ENCODE data around the gene CEMIP2.
"Not testable (repeated sequence)": the region's sequence is repeated elsewhere in the genome, so short reads cannot be mapped to it uniquely, and the experiment has no call there.

CEMIP2 gene, protein sequence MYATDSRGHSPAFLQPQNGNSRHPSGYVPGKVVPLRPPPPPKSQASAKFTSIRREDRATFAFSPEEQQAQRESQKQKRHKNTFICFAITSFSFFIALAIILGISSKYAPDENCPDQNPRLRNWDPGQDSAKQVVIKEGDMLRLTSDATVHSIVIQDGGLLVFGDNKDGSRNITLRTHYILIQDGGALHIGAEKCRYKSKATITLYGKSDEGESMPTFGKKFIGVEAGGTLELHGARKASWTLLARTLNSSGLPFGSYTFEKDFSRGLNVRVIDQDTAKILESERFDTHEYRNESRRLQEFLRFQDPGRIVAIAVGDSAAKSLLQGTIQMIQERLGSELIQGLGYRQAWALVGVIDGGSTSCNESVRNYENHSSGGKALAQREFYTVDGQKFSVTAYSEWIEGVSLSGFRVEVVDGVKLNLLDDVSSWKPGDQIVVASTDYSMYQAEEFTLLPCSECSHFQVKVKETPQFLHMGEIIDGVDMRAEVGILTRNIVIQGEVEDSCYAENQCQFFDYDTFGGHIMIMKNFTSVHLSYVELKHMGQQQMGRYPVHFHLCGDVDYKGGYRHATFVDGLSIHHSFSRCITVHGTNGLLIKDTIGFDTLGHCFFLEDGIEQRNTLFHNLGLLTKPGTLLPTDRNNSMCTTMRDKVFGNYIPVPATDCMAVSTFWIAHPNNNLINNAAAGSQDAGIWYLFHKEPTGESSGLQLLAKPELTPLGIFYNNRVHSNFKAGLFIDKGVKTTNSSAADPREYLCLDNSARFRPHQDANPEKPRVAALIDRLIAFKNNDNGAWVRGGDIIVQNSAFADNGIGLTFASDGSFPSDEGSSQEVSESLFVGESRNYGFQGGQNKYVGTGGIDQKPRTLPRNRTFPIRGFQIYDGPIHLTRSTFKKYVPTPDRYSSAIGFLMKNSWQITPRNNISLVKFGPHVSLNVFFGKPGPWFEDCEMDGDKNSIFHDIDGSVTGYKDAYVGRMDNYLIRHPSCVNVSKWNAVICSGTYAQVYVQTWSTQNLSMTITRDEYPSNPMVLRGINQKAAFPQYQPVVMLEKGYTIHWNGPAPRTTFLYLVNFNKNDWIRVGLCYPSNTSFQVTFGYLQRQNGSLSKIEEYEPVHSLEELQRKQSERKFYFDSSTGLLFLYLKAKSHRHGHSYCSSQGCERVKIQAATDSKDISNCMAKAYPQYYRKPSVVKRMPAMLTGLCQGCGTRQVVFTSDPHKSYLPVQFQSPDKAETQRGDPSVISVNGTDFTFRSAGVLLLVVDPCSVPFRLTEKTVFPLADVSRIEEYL (N-terminal part only)

GRCh38 chr9:71768388-71769174 is at the start of gene CEMIP2:
CEMIP2 (minus strand) TSS chr9:71768513; CDS start chr9:71750373, 18,140 bp downstream.
- DNase-seq, result peak in 55 of 56 donors; percentile 31 to 92 (median 81)

GRCh38 chr9:71816916-71817451 is 48.7 kb upstream of the CEMIP2 start:
- DNase-seq, result no peak

DNA sequence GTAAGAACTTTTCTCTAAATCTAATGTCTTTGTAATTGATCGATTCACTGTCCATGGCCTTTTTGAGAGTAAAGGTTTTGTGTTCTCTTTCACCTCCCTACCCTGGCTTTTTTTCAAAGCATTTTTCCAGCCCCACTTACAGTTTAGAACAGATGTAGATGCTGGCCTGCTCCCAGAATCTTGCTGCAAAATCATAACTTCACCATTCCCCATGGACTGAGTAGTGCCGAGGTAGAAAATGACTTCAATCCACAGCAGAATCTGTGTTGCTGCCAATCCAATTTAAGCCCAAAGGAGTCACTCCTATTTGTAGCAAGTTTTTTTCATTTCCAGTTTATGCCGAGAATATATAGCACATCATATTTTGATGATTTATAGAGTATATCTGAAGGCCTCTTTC is 46.5 kb upstream of the CEMIP2 start:
- no peak for DNase-seq

- no peak for DNase-seq
Observed at GRCh38 chr9:71814226-71814625, 45.9 kb upstream of the CEMIP2 start.

DNA sequence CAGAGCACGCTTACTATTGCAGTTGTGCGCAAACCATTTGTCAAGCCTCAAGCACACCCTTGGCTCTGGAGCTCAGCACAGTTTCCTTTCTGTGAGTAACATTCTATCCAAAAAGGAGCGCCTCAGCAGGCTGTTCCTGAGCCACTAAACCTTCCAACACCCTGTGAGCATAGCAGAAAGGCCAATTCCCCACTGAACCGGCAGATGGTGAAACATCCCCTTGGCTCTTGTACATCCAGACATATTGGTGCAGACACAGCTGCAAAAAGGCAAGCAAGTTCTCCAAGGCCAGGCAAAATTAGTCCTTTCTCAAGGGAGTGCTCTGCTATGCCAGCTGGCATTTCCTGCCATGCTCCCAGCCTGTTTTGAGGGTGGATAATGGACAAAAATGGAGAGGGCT is 44.1 kb upstream of the CEMIP2 start:
- DNase-seq, result peak in 49 of 56 donors; percentile 7 to 81 (median 49)

GRCh38 chr9:71808068-71808467 is 39.8 kb upstream of the CEMIP2 start:
- DNase-seq, result no peak

DNA sequence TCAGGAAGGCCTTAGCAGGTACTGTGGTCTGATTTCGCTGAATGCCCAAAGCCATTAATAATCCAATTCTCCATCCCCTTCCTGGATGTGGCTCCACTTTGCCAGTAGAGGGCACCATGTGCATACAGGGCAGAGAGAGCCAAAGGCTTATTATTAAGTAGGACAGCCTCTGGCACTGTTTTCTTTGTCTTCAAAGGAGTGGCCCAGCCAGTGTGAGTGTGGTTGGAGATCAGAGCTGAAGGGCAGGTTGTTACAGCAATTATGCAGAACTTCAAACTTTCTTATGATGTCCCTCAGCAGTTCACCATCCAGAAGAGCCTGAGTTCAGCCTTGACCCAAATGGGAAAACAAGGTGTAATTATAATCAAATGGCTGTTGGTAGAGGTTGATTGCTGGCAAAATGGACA is 38.6 kb upstream of the CEMIP2 start:
- DNase-seq, result peak in 47 of 56 donors; percentile 2 to 80 (median 44)

GRCh38 chr9:71805096-71805495 is 36.8 kb upstream of the CEMIP2 start:
- DNase-seq, result not testable (repeated sequence)

- DNase-seq, result no peak
Observed at GRCh38 chr9:71801826-71802225, 33.5 kb upstream of the CEMIP2 start.

DNA sequence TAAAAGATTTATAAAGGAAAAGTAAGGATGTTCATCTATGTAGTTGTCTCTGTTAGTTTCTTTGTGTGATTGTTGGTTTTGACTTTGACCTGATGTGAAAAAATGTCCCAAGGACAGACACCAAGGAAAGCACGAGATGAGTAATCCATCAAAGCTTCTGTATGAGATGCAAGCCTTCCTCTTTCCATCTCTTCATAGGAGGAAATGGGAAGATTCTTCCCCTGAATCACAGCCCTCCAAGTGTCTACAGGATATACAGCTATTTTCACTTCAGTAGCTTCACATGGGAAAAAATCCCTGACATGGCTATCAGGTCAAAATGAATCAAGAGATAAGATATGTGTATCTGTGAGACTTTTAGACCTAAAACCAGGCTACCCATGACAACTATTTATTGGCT is 29.0 kb upstream of the CEMIP2 start:
- no peak for DNase-seq

DNA sequence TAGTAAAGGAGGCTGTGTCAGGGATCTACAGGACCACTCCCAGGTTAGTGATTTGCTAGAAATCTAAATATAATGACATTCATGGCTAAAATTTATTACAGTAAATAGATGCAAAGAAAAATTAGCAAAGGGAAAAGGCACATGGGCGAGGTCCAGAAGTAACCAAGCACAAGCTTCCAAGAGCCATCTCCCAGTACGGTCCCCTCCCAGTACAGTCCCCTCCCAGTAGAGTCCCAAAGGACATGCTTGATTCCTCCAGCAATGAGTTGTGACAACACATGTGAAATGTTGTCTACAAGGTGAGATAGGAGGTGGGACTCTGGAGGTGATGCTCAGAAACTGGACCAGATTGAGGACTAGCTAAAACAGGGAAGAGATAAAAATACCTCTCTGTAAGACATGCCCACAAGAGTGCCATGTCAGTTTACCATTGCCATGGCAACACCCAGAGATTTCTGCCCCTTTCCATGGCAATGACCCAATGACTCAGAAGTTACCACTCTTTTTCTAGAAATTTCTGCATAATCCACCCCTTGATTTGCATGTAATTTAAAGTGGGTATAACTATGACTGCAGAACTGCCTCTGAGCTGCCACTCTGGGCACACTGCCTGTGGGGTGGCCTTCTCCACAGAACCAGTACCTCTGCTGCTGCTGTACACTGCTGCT is 27.9 kb upstream of the CEMIP2 start:
- peak in 1 of 56 donors; percentile 13 for DNase-seq

- DNase-seq, result no peak
Observed at GRCh38 chr9:71795097-71795813, 26.9 kb upstream of the CEMIP2 start.

GRCh38 chr9:71793386-71794105 is 25.2 kb upstream of the CEMIP2 start:
- no peak for DNase-seq

GRCh38 chr9:71791875-71792274 is 23.6 kb upstream of the CEMIP2 start:
- no peak for DNase-seq

DNA sequence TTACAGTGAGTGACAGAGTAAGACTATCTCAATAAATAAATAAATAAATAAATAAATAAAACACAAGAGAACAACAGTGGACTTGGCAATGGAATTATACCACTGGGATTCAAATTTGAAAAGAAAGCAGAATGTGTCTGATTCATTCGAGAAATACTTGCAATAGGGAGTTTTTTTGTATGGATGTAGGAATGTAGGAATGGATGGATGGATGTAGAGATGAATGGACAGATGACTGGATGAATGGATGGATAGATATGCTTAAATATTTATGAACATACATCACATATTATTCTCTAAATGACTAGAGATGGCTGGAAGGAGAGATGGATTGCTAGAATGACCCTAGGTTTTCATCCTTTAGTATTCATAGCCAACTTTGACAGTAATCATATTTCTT is 22.0 kb upstream of the CEMIP2 start:
- no peak for DNase-seq

GRCh38 chr9:71783120-71783523 is 14.8 kb upstream of the CEMIP2 start:
- DNase-seq, result no peak

GRCh38 chr9:71781391-71781790 is 13.1 kb upstream of the CEMIP2 start:
- DNase-seq, result no peak

DNA sequence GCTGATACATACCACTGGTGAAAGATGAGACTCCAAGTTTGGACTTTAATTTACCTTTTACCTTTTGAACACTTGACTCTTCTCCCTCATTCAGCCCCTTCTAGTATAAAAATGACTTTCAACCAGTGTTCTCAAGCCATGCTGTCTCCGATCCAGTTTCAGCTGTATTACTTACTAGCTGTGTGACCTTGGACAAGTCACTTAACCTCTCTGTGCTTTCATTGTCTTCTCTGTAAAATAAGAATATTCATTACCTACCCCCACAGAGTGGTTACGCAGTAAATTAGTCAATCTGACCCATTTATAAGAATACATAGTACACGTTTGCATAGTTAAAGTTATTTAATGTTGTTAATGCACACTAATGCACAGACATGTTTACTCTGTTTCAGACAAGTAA is 12.6 kb upstream of the CEMIP2 start:
- no peak for DNase-seq
